H54 (cell line): ENCODE data around the gene ABLIM2.

Experiments used
- DNase-seq: peaks from one replicate; pipeline ENCODE4 v3.0.0; 2011; ENCODE audit warnings: low spot score, mixed read lengths; ENCODE audit not compliant: insufficient read length
- FAIRE-seq: peaks from 3 replicates; lab custom pipeline; 2011; peaks lifted over from hg19 to GRCh38; lab: Jason Lieb, UNC
- POLR2A ChIP-seq: IDR thresholded peaks from 2 replicates; pipeline ENCODE4 v1.6.1; 2011; ENCODE audit warnings: low read depth, mild to moderate bottlenecking, low read length

ABLIM2 gene

DNA sequence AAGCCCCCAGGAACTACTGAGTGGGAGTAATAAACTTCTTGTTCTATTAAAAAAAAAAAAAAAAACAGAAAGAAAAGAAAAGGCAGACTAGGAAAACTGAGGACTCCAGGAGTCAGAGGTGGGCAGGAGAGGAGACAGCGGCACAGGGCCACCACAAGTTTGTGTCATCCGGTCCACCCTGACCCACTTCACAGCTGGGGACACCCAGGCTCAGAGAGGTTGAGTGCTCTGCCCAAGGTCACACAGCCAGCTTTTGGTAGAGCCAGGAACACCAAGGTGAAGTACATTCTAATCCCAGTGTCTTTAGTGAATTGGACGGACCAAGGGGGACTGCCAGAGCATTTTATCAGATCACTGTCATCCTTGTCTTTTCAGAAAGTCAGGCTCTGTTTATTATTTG lies 16.4 kb upstream of the ABLIM2 start:
- no peak for FAIRE-seq
- DNase-seq: no peak
- TF ChIP-seq POLR2A: no peak

GRCh38 chr4:8173492-8174242 lies 15.1 kb upstream of the ABLIM2 start:
- FAIRE-seq: no peak
- no peak for DNase-seq
- no peak for TF ChIP-seq POLR2A

DNA sequence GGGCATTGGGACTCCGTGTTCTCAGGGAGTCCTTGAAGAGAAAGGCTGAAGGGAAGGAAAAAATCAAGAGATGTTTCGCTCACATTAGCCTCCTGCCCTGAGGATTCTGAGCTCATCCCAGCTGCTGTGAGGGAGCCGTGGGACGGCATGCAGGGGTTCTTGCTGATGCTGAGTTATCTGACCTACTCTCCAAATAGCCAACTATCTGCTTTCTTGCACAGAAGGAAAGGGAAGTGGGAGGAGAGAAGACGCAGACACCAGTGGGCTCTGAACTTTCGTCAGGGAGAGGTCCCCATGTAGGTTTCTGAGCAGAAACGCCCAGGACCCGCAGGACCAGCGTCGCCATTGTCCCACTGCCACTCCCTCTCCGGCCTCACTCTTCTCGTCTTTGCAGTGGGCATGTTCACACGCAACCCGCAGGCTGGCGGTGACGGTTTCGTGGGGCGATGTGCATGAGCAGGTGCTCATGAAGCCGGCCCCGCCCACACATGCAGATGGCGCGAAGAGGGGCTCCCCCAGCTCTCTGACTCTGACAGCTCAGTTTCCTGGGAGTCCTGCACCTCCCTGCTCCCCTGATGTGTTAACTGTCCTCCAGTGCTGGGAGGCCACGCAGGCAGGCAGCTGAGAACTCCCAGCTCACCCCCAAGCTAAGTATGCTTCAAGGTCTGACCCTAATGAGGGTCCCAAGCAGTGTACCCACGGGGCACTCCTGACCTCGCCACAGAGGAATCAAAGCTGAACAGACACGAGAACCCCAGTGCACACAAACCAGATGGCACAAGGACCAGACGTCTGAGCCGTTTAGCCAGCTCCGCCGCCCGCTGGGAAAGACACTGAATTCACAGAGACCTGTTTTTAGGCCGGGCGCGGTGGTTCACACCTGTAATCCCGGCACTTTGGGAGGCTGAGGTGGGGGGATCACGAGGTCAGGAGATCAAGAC lies 13.6 kb upstream of the ABLIM2 start:
- DNase-seq: no peak
- no peak for TF ChIP-seq POLR2A
- no peak for FAIRE-seq

GRCh38 chr4:8171266-8171665 lies 12.7 kb upstream of the ABLIM2 start:
- no peak for DNase-seq
- no peak for TF ChIP-seq POLR2A
- no peak for FAIRE-seq

DNA sequence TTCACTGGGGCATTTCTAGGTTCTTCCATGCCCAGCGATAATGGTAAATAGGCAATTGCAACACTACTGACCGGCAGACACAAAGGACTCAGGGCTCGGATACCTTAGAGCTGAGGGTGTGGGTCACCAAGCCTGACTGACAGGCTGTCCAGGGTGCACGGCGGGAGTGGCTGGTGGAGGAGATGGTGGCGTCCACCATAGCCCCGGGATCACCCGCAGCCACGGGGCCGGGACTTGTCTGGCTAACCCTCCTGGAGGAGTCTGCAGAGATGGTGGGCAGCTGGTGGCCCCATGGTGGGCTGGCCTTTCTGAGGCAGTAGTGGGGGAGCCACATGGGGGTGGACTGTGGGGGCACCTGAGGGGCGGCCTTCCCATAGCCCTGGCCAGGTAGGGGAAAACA lies 11.7 kb upstream of the ABLIM2 start:
- FAIRE-seq (no peak), DNase-seq (no peak)
- TF ChIP-seq POLR2A: no peak

DNA sequence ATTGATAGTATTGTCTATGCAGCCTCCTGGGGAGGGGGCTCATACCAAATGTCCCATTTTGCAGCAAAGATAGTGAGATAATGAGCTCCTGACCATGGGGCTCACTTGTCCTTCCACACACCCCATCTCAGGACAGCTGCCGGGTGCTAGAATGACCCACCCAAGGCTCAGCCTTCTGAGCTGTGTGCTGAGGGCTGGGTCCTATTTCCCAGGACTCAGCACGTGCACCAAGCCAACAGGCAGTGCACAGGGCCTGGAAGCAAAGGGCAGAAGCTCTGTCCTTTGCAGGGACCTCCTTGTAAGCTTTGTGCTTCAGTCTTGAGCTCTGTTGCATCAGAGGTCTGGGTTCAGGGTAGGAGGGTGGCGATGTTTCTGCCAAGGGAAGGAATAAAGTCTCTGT lies 11.2 kb upstream of the ABLIM2 start:
- FAIRE-seq: no peak
- no peak for TF ChIP-seq POLR2A
- DNase-seq: no peak

DNA sequence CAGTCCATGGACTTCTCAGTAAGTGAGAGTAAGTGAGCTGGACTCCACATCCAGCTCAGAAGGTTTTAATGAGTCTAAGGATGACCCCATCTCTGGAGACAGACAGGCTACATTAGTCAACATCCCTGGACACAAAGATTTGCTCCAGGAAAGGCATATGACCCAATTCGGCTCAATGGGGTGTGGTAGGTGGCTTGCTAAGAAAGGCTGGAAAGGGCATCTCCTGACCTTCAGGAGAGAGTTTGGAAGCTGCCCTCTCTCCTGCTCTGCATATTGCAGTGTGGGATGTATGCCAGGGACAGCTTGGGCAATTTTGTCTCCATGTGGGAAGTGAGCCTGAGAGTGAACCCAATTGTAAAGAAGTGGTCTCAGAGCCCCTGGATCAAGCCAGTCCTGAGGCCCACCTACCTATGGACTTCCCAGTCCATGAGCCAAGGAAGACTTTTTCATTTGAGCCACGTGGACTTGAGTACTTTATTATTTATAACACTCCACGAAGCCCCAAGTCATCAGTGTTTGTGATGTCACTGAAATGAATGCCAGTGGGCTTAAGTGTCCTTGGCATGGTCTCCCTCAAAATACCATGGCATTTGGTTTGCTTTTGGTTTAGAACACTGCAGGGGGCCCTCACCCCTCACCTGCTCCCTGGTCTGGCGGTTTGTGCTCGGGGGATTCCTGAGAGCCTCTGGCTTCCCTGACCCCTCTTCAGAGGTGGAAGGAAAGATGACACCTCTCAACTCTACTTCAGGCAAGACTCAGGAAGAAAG lies 10.4 kb upstream of the ABLIM2 start:
- DNase-seq (no peak), FAIRE-seq (no peak)
- no peak for TF ChIP-seq POLR2A

DNA sequence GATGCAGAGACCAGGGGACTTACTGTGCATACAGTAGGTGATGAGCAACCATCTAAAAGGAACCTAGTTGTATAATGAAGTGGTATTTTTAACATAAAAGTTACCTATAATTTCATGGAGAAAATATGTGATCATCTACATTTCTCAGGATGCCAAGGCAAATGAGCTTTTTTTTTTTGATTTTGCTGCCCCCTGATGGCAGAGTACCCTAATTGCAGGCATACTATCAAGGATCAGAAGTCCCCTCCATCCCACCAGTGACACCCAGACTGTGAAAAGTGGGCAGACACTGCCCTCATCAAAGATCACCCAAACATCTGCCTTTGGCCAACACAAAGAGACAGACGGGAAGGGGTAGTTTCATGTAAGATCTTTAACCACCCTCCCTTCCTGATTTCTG lies 9.6 kb upstream of the ABLIM2 start:
- FAIRE-seq (no peak), DNase-seq (no peak)
- TF ChIP-seq POLR2A: no peak

GRCh38 chr4:8167815-8168214 lies 9.2 kb upstream of the ABLIM2 start:
- DNase-seq: no peak
- no peak for TF ChIP-seq POLR2A
- FAIRE-seq: no peak

DNA sequence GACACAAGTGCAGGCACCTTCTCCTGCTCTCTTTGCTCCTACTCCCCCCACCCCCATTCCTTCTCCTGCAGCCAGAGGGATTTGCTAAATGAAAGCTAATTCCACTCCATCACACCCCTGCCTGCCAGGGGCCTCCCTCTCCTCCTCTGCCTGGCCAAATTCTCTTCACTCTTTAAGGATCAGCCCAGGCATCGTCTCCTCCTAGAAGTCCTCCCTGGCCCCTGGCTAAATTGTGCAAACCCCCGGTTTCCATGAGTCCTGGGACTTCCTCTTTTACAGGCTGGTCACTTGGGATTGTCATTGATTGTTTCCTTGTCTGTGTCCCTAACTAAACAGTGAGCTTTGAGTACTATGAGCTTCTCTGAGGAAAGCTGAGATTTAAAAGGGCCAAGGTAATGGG lies 8.7 kb upstream of the ABLIM2 start:
- TF ChIP-seq POLR2A: no peak
- no peak for DNase-seq
- FAIRE-seq: no peak

DNA sequence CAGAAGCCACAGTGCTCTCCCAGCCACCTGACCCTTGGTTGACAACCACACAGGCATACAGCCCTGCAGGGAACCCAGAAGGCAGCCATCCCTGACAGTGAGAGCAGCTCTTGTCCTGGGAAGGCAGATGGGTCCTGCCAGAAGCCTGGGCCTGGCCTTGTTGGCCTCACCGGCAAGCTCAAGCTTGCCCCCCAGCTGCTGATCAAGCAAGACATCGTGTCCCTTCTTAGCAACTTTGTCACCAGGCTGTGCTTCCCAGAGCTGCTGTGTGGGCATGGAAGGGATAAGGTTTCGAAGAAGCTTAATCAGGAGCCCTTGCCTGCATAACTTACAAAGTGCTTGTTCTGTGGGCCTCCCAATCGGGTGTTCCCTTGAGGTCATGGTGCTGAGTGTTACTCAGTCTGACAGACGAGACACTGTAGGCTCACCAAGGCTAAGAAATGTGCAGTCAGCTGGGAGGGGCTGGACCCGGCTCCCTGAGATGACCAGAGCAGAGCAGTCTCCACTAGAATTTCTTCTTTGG lies 6.8 kb upstream of the ABLIM2 start:
- FAIRE-seq (no peak), DNase-seq (no peak)
- no peak for TF ChIP-seq POLR2A

DNA sequence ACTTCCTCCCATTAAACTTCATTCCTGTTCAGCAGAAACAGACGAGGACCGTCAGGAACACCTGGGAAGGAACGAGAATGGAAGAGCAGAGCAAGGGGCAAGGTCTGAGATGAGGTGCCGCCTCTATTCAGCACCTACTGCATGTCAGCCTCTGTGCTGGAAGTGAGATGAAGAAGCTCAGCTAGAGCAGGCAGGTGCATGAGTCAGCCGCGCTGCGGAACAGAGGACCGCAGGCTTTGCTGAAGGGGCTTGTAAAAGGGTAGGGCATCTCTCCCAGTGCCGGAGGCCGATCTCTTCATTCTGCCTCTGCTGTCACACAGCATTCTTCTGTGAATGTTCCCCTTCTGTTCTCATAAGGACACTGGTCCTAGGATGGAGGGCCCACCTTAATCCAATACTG lies 6.1 kb upstream of the ABLIM2 start:
- TF ChIP-seq POLR2A: no peak
- FAIRE-seq: no peak
- no peak for DNase-seq

- DNase-seq (no peak), FAIRE-seq (no peak)
- TF ChIP-seq POLR2A: no peak
These were observed 5.6 kb upstream of the ABLIM2 start for GRCh38 chr4:8164194-8164565.
